CD4-positive, alpha-beta T cell treated with Interleukin-4 for 4 hours (primary cell): ENCODE results near the gene KRTCAP2.
A peak's percentile ranks its signal among the peaks of the same experiment; 100 is the strongest.
"Not testable (repeated sequence)": the region's sequence is repeated elsewhere in the genome, so short reads cannot be mapped to it uniquely, and the experiment has no call there.

Experiments
- DNase-seq: peaks from one replicate; pipeline ENCODE4 v3.0.0-alpha.2; 2020

The KRTCAP2 gene

GRCh38 chr1:155167166-155168104 lies 5.7 kb downstream of the KRTCAP2 start:
- peak; percentile 77 for DNase-seq

GRCh38 chr1:155166471-155167165 lies 6.5 kb downstream of the KRTCAP2 start:
- no peak for DNase-seq

GRCh38 chr1:155166051-155166470 lies 7.0 kb downstream of the KRTCAP2 start:
- no peak for DNase-seq

- not testable (repeated sequence) for DNase-seq
Observed at GRCh38 chr1:155164625-155165024, 8.5 kb downstream of the KRTCAP2 start.

- not testable (repeated sequence) for DNase-seq
Observed at GRCh38 chr1:155163785-155164184, 9.3 kb downstream of the KRTCAP2 start.

GRCh38 chr1:155162631-155163030 lies 10.5 kb downstream of the KRTCAP2 start:
- not testable (repeated sequence) for DNase-seq

- no peak for DNase-seq
Observed at GRCh38 chr1:155160128-155160527, 13.0 kb downstream of the KRTCAP2 start.

- DNase-seq, result no peak
Observed at GRCh38 chr1:155158991-155159390, 14.1 kb downstream of the KRTCAP2 start.

GRCh38 chr1:155155996-155156643 lies 17.0 kb downstream of the KRTCAP2 start:
- DNase-seq, result not testable (repeated sequence)

- DNase-seq, result no peak
Observed at GRCh38 chr1:155145491-155145890, 27.6 kb downstream of the KRTCAP2 start.

GRCh38 chr1:155141749-155142148 lies 31.4 kb downstream of the KRTCAP2 start:
- DNase-seq, result no peak

GRCh38 chr1:155140630-155140953 lies 32.5 kb downstream of the KRTCAP2 start:
- DNase-seq, result no peak

- DNase-seq, result peak; percentile 79
Observed at GRCh38 chr1:155139895-155140629, 33.0 kb downstream of the KRTCAP2 start, which contains the start of gene DPM3. Gene DPM3 (minus strand): TSS chr1:155140531. CDS start chr1:155140240, 291 bp downstream.

- no peak for DNase-seq
Observed at GRCh38 chr1:155137154-155137949, 35.8 kb downstream of the KRTCAP2 start.

GRCh38 chr1:155136748-155137147 lies 36.4 kb downstream of the KRTCAP2 start:
- DNase-seq, result no peak

- peak; percentile 86 for DNase-seq
Observed at GRCh38 chr1:155135415-155136028, 37.6 kb downstream of the KRTCAP2 start, which contains the start of gene SLC50A1. Gene SLC50A1 (plus strand): TSS chr1:155135852. CDS start chr1:155135912, 60 bp downstream.

GRCh38 chr1:155134880-155135414 lies 38.2 kb downstream of the KRTCAP2 start:
- peak; percentile 49 for DNase-seq

GRCh38 chr1:155134322-155134721 lies 38.8 kb downstream of the KRTCAP2 start:
- no peak for DNase-seq

- DNase-seq, result no peak
Observed at GRCh38 chr1:155133799-155134281, 39.3 kb downstream of the KRTCAP2 start.

GRCh38 chr1:155131856-155132255 lies 41.2 kb downstream of the KRTCAP2 start:
- DNase-seq, result no peak

- DNase-seq, result no peak
Observed at GRCh38 chr1:155131285-155131684, 41.8 kb downstream of the KRTCAP2 start.
